WTC11 (cell line): Measurements from ENCODE around the gene CFAP119.

Source experiments
- CREB1 ChIP-seq: sonication (generic); formaldehyde crosslinking; IDR thresholded peaks from 2 replicates; pipeline ENCODE4 v1.8.0; 2023; ENCODE audit warnings: mild to moderate bottlenecking, missing genetic modification reagents
- EMX1 ChIP-seq: fragments of 250-450 bp; sonication (Bioruptor Pico); IDR thresholded peaks from 2 replicates; pipeline ENCODE4 v1.8.0; 2021; ENCODE audit warnings: mild to moderate bottlenecking
- GABPB1 ChIP-seq: sonication (generic); formaldehyde crosslinking; IDR thresholded peaks from 2 replicates; pipeline ENCODE4 v1.8.1; 2023; ENCODE audit warnings: mild to moderate bottlenecking, missing genetic modification reagents
- JUN ChIP-seq: sonication (generic); formaldehyde crosslinking; IDR thresholded peaks from 2 replicates; pipeline ENCODE4 v1.8.0; 2023; ENCODE audit warnings: mild to moderate bottlenecking, missing genetic modification reagents
- PRDM15 ChIP-seq: sonication (generic); formaldehyde crosslinking; IDR thresholded peaks from 2 replicates; pipeline ENCODE4 v1.8.0; 2022; ENCODE audit warnings: missing genetic modification reagents
- PRRX2 ChIP-seq: fragments of 250-450 bp; sonication (Bioruptor Pico); IDR thresholded peaks from 2 replicates; pipeline ENCODE4 v1.8.0; 2021; ENCODE audit warnings: mild to moderate bottlenecking
- TP53 ChIP-seq: sonication (generic); formaldehyde crosslinking; IDR thresholded peaks from 2 replicates; pipeline ENCODE4 v1.8.1; 2023; ENCODE audit warnings: mild to moderate bottlenecking, missing genetic modification reagents
- ZNF121 ChIP-seq: sonication (generic); formaldehyde crosslinking; IDR thresholded peaks from 2 replicates; pipeline ENCODE4 v1.8.0; 2023; ENCODE audit warnings: missing genetic modification reagents
- ZNF138 ChIP-seq: sonication (generic); formaldehyde crosslinking; conservative IDR thresholded peaks from 2 replicates; pipeline ENCODE4 v1.8.1; 2022; ENCODE audit warnings: mild to moderate bottlenecking, moderate library complexity, missing genetic modification reagents
- ZNF263 ChIP-seq: sonication (generic); formaldehyde crosslinking; IDR thresholded peaks from 2 replicates; pipeline ENCODE4 v1.8.1; 2022; ENCODE audit warnings: low read depth, mild to moderate bottlenecking, moderate library complexity, missing genetic modification reagents
- ZNF425 ChIP-seq: fragments of 250-450 bp; sonication (Bioruptor Pico); conservative IDR thresholded peaks from 2 replicates; pipeline ENCODE4 v1.9.0; 2021; ENCODE audit warnings: mild to moderate bottlenecking
- TF ChIP-seq, protein P1 (sequence below): fragments of 200-600 bp; IDR thresholded peaks from 2 replicates; pipeline ENCODE4 v1.8.0; 2022; ENCODE audit warnings: antibody characterized with exemption
- TF ChIP-seq, protein P2 (sequence below): sonication (generic); formaldehyde crosslinking; IDR thresholded peaks from 2 replicates; pipeline ENCODE4 v1.8.1; 2022; ENCODE audit warnings: mild to moderate bottlenecking, moderate library complexity, missing genetic modification reagents
- TF ChIP-seq, protein P3 (sequence below): sonication (generic); formaldehyde crosslinking; IDR thresholded peaks from 2 replicates; pipeline ENCODE4 v1.8.1; 2023; ENCODE audit warnings: mild to moderate bottlenecking, missing genetic modification reagents, moderate library complexity

GRCh38 chr16:30755955-30756780 lies 5.7 kb downstream of the CFAP119 start:
- TF ChIP-seq, protein P1, sequence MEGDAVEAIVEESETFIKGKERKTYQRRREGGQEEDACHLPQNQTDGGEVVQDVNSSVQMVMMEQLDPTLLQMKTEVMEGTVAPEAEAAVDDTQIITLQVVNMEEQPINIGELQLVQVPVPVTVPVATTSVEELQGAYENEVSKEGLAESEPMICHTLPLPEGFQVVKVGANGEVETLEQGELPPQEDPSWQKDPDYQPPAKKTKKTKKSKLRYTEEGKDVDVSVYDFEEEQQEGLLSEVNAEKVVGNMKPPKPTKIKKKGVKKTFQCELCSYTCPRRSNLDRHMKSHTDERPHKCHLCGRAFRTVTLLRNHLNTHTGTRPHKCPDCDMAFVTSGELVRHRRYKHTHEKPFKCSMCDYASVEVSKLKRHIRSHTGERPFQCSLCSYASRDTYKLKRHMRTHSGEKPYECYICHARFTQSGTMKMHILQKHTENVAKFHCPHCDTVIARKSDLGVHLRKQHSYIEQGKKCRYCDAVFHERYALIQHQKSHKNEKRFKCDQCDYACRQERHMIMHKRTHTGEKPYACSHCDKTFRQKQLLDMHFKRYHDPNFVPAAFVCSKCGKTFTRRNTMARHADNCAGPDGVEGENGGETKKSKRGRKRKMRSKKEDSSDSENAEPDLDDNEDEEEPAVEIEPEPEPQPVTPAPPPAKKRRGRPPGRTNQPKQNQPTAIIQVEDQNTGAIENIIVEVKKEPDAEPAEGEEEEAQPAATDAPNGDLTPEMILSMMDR: no peak
- TF ChIP-seq TP53 (CRISPR knock-in tag) (no peak), ZNF138 (no peak), EMX1 (no peak), ZNF263 (no peak), CREB1 (CRISPR knock-in tag) (no peak), JUN (CRISPR knock-in tag) (no peak), ZNF121 (CRISPR knock-in tag) (no peak), GABPB1 (CRISPR knock-in tag) (no peak), PRRX2 (CRISPR knock-in tag) (no peak), PRDM15 (no peak), ZNF425 (CRISPR knock-in tag) (no peak)
- TF ChIP-seq, protein P2, sequence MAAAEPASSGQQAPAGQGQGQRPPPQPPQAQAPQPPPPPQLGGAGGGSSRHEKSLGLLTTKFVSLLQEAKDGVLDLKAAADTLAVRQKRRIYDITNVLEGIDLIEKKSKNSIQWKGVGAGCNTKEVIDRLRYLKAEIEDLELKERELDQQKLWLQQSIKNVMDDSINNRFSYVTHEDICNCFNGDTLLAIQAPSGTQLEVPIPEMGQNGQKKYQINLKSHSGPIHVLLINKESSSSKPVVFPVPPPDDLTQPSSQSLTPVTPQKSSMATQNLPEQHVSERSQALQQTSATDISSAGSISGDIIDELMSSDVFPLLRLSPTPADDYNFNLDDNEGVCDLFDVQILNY: no peak
- TF ChIP-seq, protein P3, sequence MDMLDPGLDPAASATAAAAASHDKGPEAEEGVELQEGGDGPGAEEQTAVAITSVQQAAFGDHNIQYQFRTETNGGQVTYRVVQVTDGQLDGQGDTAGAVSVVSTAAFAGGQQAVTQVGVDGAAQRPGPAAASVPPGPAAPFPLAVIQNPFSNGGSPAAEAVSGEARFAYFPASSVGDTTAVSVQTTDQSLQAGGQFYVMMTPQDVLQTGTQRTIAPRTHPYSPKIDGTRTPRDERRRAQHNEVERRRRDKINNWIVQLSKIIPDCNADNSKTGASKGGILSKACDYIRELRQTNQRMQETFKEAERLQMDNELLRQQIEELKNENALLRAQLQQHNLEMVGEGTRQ (CRISPR knock-in tag): no peak
